HepG2 (cell line): ENCODE data around the gene LTA. TPM values are rescaled to one million over a fixed set of nuclear protein-coding genes. Genes with fewer than 3 reads are reported as not detected.

Source experiments
- ATAC-seq: fragments of 200-7000 bp; cut with Tn5 transposase; 3 replicates; pipeline ENCODE4 v1.9.1; 2020; ENCODE audit warnings: mild to moderate bottlenecking, moderate library complexity
- BruUV-seq: library from RNA; stranded (reverse); fragments of 400-500 nt; replicated peaks from 2 replicates; lab custom pipeline; 2021; lab: Mats Ljungman, UMichigan
- CTCF ChIA-PET: fragments of 300-600 bp; formaldehyde crosslinking; extraction: SDS; loops from one replicate; lab custom pipeline; 2021; ENCODE audit warnings: low total read pairs, inconsistent platforms, low intra/inter-chr PET ratio; lab: Yijun Ruan, JAX
- POLR2A ChIA-PET: fragments of 350-600 bp; sonication (Branson Sonifier 250); formaldehyde crosslinking; loops from one replicate; lab custom pipeline; 2020; ENCODE audit warnings: antibody characterized with exemption, inconsistent platforms; lab: Yijun Ruan, JAX
- DNase-seq: peaks from one replicate; pipeline ENCODE4 v3.0.0-alpha.2; 2015; ENCODE audit warnings: low spot score
- FAIRE-seq: peaks from 3 replicates; lab custom pipeline; 2011; peaks lifted over from hg19 to GRCh38; lab: Jason Lieb, UNC
- H2AFZ ChIP-seq: one replicate; pipeline ENCODE4 v1.6.1; 2011; ENCODE audit warnings: low read length, inconsistent platforms
- H3K27ac ChIP-seq: fragments of 300-600 bp; 3 replicates; pipeline ENCODE4 v1.8.0; 2011; ENCODE audit warnings: mixed run types, mild to moderate bottlenecking, mixed read lengths, low read length, inconsistent platforms; ENCODE audit not compliant: insufficient read depth; ENCODE audit errors: extremely low read length
- H3K27me3 ChIP-seq, 2 experiments: fragments of 200-600 bp in 1 of 2; 2 replicates in 1 of 2; 3 replicates in 1 of 2; pipeline versions ENCODE4 v1.6.0 to v1.8.0; 2011; ENCODE audit warnings: low read length in 2 of 2, mild to moderate bottlenecking in 2 of 2, moderate library complexity in 2 of 2, inconsistent platforms in 1 of 2; ENCODE audit not compliant: insufficient read depth in 2 of 2, control insufficient read depth in 1 of 2
- H3K36me3 ChIP-seq, 2 experiments: fragments of 200-600 bp in 1 of 2; replicated peaks in 1 of 2; 2 replicates in 1 of 2; 3 replicates in 1 of 2; pipeline versions ENCODE4 v1.5.1 to v1.8.0; 2011; ENCODE audit warnings: low read length in 2 of 2, inconsistent platforms in 1 of 2; ENCODE audit not compliant: insufficient read depth in 2 of 2, control insufficient read depth in 1 of 2
- H3K4me1 ChIP-seq: 2 replicates; pipeline ENCODE4 v1.5.1; 2012; ENCODE audit warnings: low read length, inconsistent platforms; ENCODE audit not compliant: insufficient read depth
- H3K4me2 ChIP-seq: 2 replicates; pipeline ENCODE4 v1.6.0; 2011; ENCODE audit warnings: low read depth, low read length, inconsistent platforms
- H3K4me3 ChIP-seq, 3 experiments: fragments of 200-600 bp in 1 of 3; sonication (generic), shearing (Covaris generic) in 1 of 3; replicated peaks in 1 of 3; 2 replicates each; pipeline ENCODE4 v1.5.1; 2011 to 2016; ENCODE audit warnings: low read length in 3 of 3, inconsistent platforms in 2 of 3, low read depth in 2 of 3, mild to moderate bottlenecking in 2 of 3, control low read depth in 1 of 3, mixed read lengths in 1 of 3; ENCODE audit not compliant: insufficient read depth in 1 of 3
- H3K79me2 ChIP-seq: one replicate; pipeline ENCODE4 v1.6.1; 2011; ENCODE audit warnings: low read length, inconsistent platforms; ENCODE audit not compliant: insufficient read depth
- H3K9ac ChIP-seq: 2 replicates; pipeline ENCODE4 v1.6.0; 2011; ENCODE audit warnings: mild to moderate bottlenecking, low read depth, low read length, inconsistent platforms; ENCODE audit not compliant: insufficient read depth
- H3K9me3 ChIP-seq: 2 replicates; pipeline ENCODE4 v1.5.1; 2012; ENCODE audit warnings: mild to moderate bottlenecking, low read length
- H4K20me1 ChIP-seq: 2 replicates; pipeline ENCODE4 v1.6.0; 2011; ENCODE audit warnings: inconsistent platforms, mild to moderate bottlenecking, low read length, moderate library complexity; ENCODE audit not compliant: insufficient read depth
- MIER2 ChIP-seq: IDR thresholded peaks from 2 replicates; pipeline ENCODE4 v1.6.1; 2016; ENCODE audit warnings: missing biosample characterization, missing genetic modification reagents
- MIER3 ChIP-seq: IDR thresholded peaks from 2 replicates; pipeline ENCODE4 v1.6.1; 2016; ENCODE audit warnings: missing compliant biosample characterization, borderline replicate concordance
- NCOA1 ChIP-seq: sonication (generic); formaldehyde crosslinking; IDR thresholded peaks from 2 replicates; pipeline ENCODE4 v1.9.0; 2021; ENCODE audit warnings: missing genetic modification reagents
- RFX5 ChIP-seq: IDR thresholded peaks from 2 replicates; pipeline ENCODE4 v1.6.1; 2011; ENCODE audit warnings: low read depth, low read length, improper control_type of control experiment
- WGBS: methylation state at CpG from one replicate; pipeline ENCODE4 v1.1.6; 2017; ENCODE audit warnings: low lambda C conversion rate; 5-methylcytosine and 5-hydroxymethylcytosine counted together
- in situ Hi-C: cut with HindIII; loops from 2 replicates; pipeline ENCODE4 v1.10.0; 2017; ENCODE audit warnings: low pct_unique_long_range_greater_than_20kb; ENCODE audit not compliant: extremely low pct_ligation_motif_present
- intact Hi-C: fragments of 100-400 bp; cut with micrococcal nuclease; formaldehyde crosslinking; loops from one replicate; pipeline ENCODE4 v1.10.0; 2022; ENCODE audit not compliant: unreplicated experiment
- polyA plus RNA-seq, 8 experiments: library from polyadenylated mRNA; depleted of rRNA in 3 of 8; stranded (reverse) in 7 of 8; unstranded in 1 of 8; fragments of >200 nt; fragmentation: Illumina TruSeq in 4 of 8; extraction: Trizol in 4 of 8; gene quantifications; 2 replicates each; pipeline versions ENCODE4 v1.2.1 to v1.2.3, GENCODE V29; 2011 to 2016; ENCODE audit warnings: low read depth in 4 of 8, missing spikeins in 1 of 8, mixed read lengths in 1 of 8; ENCODE audit not compliant: insufficient read depth in 1 of 8
- total RNA-seq, 5 experiments: library from RNA; depleted of rRNA; stranded (reverse); fragments of >200 nt; fragmentation: Illumina TruSeq; extraction: Trizol; gene quantifications; 2 replicates each; pipeline ENCODE4 v1.2.3, GENCODE V29; 2016; ENCODE audit warnings: low read depth in 1 of 5
- TF ChIP-seq, protein P1 (sequence below): sonication (generic); formaldehyde crosslinking; IDR thresholded peaks from 2 replicates; pipeline ENCODE4 v1.4.0; 2020; ENCODE audit warnings: mild to moderate bottlenecking, low read depth, missing genetic modification reagents
- TF ChIP-seq, protein P2 (sequence below): sonication (generic); formaldehyde crosslinking; IDR thresholded peaks from 2 replicates; pipeline ENCODE4 v1.8.1; 2023; ENCODE audit warnings: missing genetic modification reagents, inconsistent platforms, borderline replicate concordance
- TF ChIP-seq, protein P3 (sequence below): IDR thresholded peaks from 2 replicates; pipeline ENCODE4 v1.6.1; 2012; ENCODE audit warnings: low read length, improper control_type of control experiment
- TF ChIP-seq, protein P4 (sequence below): sonication (generic); formaldehyde crosslinking; IDR thresholded peaks from 2 replicates; pipeline ENCODE4 v1.4.0; 2020; ENCODE audit warnings: missing genetic modification reagents, borderline replicate concordance

The LTA gene
- total and polyA plus RNA-seq, 2 of the 13 experiments (the other 11 are each of a cell fraction or from before 2014, with no cell fraction given): 0.09 TPM; not detected in 1

- TF ChIP-seq RFX5 (no peak), MIER3 (CRISPR knock-in tag) (no peak), NCOA1 (CRISPR knock-in tag) (no peak)
- TF ChIP-seq, protein P1, sequence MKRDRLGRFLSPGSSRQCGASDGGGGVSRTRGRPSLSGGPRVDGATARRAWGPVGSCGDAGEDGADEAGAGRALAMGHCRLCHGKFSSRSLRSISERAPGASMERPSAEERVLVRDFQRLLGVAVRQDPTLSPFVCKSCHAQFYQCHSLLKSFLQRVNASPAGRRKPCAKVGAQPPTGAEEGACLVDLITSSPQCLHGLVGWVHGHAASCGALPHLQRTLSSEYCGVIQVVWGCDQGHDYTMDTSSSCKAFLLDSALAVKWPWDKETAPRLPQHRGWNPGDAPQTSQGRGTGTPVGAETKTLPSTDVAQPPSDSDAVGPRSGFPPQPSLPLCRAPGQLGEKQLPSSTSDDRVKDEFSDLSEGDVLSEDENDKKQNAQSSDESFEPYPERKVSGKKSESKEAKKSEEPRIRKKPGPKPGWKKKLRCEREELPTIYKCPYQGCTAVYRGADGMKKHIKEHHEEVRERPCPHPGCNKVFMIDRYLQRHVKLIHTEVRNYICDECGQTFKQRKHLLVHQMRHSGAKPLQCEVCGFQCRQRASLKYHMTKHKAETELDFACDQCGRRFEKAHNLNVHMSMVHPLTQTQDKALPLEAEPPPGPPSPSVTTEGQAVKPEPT (CRISPR knock-in tag): no peak
- TF ChIP-seq, protein P2, sequence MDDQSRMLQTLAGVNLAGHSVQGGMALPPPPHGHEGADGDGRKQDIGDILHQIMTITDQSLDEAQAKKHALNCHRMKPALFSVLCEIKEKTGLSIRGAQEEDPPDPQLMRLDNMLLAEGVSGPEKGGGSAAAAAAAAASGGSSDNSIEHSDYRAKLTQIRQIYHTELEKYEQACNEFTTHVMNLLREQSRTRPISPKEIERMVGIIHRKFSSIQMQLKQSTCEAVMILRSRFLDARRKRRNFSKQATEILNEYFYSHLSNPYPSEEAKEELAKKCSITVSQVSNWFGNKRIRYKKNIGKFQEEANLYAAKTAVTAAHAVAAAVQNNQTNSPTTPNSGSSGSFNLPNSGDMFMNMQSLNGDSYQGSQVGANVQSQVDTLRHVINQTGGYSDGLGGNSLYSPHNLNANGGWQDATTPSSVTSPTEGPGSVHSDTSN (CRISPR knock-in tag): no peak
Measured at GRCh38 chr6:31568537-31568961, 3.5 kb upstream of the LTA start (continued).

DNA sequence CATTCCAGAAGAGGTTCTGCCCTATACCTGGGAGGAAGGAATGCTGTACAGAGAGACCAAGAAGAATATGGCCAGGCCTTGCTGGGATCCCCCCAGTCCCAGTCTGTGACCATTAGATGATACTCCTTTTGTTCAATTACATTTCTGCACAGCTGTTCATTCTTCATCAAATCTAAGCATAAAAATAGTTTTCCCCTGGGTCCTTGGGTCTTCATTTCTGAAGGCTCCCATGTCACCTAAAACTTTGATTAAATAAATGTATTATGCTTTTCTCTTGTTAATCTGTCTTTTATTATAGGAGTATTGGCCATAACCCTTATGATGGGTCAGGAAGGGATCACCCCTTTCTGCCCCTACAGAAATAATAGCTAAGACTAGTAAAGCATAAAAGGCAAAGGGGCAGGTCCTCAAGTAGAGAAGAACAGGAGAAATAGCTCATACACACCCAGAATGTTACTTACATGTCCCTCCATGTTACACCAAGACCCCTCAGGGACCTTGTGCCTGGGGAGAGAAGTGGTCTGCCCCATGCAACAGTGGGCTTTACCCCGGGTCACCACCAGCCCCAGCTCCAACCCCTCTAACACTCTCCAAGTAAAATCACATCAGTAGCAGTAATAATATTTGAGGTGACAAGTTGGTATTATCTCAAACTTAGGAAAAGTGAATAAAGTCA is 2.1 kb upstream of the LTA start:
- CTCF ChIA-PET: no interaction called here
- intact Hi-C loops: no loop called here
- H2AFZ ChIP-seq: no peak overlapping the region
- DNase-seq: no peak
- H3K36me3 ChIP-seq: no peaks in the 10 kb centered on the region
- no peak overlapping the region for H3K9ac ChIP-seq
- H3K79me2 ChIP-seq: no peaks in the 10 kb centered on the region
- ATAC-seq: no peak
- 21% methylated on average over 1 of the region's 1 CpG for WGBS
- H3K9me3 ChIP-seq: no peaks in the 10 kb centered on the region
- no peak overlapping the region for H3K4me3 ChIP-seq
- peaks cover 9% of the 10 kb centered on the region for H3K4me1 ChIP-seq
- no TSS peak for BruUV-seq
- no peak overlapping the region for H3K4me2 ChIP-seq
- H4K20me1 ChIP-seq: no peaks in the 10 kb centered on the region
- peaks cover 13 to 56% of the 10 kb centered on the region in 2 experiments for H3K27me3 ChIP-seq
- POLR2A ChIA-PET: no interaction called here
- in situ Hi-C loops: no loop called here
- no peak overlapping the region for H3K27ac ChIP-seq
- no peak for FAIRE-seq
- TF ChIP-seq, protein P3, sequence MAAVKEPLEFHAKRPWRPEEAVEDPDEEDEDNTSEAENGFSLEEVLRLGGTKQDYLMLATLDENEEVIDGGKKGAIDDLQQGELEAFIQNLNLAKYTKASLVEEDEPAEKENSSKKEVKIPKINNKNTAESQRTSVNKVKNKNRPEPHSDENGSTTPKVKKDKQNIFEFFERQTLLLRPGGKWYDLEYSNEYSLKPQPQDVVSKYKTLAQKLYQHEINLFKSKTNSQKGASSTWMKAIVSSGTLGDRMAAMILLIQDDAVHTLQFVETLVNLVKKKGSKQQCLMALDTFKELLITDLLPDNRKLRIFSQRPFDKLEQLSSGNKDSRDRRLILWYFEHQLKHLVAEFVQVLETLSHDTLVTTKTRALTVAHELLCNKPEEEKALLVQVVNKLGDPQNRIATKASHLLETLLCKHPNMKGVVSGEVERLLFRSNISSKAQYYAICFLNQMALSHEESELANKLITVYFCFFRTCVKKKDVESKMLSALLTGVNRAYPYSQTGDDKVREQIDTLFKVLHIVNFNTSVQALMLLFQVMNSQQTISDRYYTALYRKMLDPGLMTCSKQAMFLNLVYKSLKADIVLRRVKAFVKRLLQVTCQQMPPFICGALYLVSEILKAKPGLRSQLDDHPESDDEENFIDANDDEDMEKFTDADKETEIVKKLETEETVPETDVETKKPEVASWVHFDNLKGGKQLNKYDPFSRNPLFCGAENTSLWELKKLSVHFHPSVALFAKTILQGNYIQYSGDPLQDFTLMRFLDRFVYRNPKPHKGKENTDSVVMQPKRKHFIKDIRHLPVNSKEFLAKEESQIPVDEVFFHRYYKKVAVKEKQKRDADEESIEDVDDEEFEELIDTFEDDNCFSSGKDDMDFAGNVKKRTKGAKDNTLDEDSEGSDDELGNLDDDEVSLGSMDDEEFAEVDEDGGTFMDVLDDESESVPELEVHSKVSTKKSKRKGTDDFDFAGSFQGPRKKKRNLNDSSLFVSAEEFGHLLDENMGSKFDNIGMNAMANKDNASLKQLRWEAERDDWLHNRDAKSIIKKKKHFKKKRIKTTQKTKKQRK: no peak
- TF ChIP-seq, protein P4, sequence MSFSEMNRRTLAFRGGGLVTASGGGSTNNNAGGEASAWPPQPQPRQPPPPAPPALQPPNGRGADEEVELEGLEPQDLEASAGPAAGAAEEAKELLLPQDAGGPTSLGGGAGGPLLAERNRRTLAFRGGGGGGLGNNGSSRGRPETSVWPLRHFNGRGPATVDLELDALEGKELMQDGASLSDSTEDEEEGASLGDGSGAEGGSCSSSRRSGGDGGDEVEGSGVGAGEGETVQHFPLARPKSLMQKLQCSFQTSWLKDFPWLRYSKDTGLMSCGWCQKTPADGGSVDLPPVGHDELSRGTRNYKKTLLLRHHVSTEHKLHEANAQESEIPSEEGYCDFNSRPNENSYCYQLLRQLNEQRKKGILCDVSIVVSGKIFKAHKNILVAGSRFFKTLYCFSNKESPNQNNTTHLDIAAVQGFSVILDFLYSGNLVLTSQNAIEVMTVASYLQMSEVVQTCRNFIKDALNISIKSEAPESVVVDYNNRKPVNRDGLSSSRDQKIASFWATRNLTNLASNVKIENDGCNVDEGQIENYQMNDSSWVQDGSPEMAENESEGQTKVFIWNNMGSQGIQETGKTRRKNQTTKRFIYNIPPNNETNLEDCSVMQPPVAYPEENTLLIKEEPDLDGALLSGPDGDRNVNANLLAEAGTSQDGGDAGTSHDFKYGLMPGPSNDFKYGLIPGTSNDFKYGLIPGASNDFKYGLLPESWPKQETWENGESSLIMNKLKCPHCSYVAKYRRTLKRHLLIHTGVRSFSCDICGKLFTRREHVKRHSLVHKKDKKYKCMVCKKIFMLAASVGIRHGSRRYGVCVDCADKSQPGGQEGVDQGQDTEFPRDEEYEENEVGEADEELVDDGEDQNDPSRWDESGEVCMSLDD (CRISPR knock-in tag): no peak
- no peak for TF ChIP-seq MIER2 (CRISPR knock-in tag)
